Gastroesophageal sphincter (tissue), 3 donors: Measurements from ENCODE around the gene ARCN1.

Source experiments
- CTCF ChIP-seq, 4 experiments: fragments of 200-600 bp in 2 of 4; fragments of 450-650 bp in 2 of 4; sonication (generic) in 1 of 4; IDR thresholded peaks; one replicate each; pipeline ENCODE4 v1.5.1; 2017 to 2019; ENCODE audit warnings: antibody characterized with exemption in 4 of 4, mild to moderate bottlenecking in 2 of 4, moderate library complexity in 2 of 4
- POLR2A ChIP-seq, 2 donors: fragments of 450-650 bp; IDR thresholded peaks; one replicate each; pipeline ENCODE4 v1.6.1; 2017; ENCODE audit warnings: antibody characterized with exemption in 2 of 2, mild to moderate bottlenecking in 2 of 2, moderate library complexity in 1 of 2

GRCh38 chr11:118602331-118602730 lies 30.1 kb downstream of the ARCN1 start:
- no peak for TF ChIP-seq CTCF (IDR thresholded peaks at IDR 0.05)
- TF ChIP-seq POLR2A (IDR thresholded peaks at IDR 0.05): no peak
